Esophagus muscularis mucosa (tissue), 4 donors: ENCODE measurements around the gene C2orf92.

Experiments
- CTCF ChIP-seq, 3 experiments: fragments of 200-600 bp in 2 of 3; fragments of 450-650 bp in 1 of 3; sonication (generic) in 2 of 3; IDR thresholded peaks; one replicate each; pipeline ENCODE4 v1.5.1; 2017 to 2019; ENCODE audit warnings: antibody characterized with exemption in 3 of 3, mild to moderate bottlenecking in 2 of 3, moderate library complexity in 1 of 3
- EP300 ChIP-seq: sonication (generic); formaldehyde crosslinking; IDR thresholded peaks from one replicate; pipeline ENCODE4 v1.6.1; 2017; ENCODE audit warnings: antibody characterized with exemption
- POLR2A ChIP-seq: fragments of 450-650 bp; IDR thresholded peaks from one replicate; pipeline ENCODE4 v1.6.1; 2017; ENCODE audit warnings: antibody characterized with exemption, moderate library complexity, mild to moderate bottlenecking, low read depth
- POLR2AphosphoS5 ChIP-seq, 2 donors: sonication (generic); formaldehyde crosslinking; IDR thresholded peaks; one replicate each; pipeline ENCODE4 v1.6.1; 2017; ENCODE audit warnings: antibody characterized with exemption in 2 of 2

- TF ChIP-seq CTCF (IDR thresholded peaks at IDR 0.05) (no peak), POLR2AphosphoS5 (IDR thresholded peaks at IDR 0.05) (no peak), POLR2A (no peak), EP300 (no peak)
Measured at GRCh38 chr2:97720746-97721145, 51.2 kb downstream of the C2orf92 start.
